ENCODE data around the gene LAMA3.
A peak's percentile ranks its signal among the peaks of the same experiment; 100 is the strongest.

The LAMA3 gene

DNA sequence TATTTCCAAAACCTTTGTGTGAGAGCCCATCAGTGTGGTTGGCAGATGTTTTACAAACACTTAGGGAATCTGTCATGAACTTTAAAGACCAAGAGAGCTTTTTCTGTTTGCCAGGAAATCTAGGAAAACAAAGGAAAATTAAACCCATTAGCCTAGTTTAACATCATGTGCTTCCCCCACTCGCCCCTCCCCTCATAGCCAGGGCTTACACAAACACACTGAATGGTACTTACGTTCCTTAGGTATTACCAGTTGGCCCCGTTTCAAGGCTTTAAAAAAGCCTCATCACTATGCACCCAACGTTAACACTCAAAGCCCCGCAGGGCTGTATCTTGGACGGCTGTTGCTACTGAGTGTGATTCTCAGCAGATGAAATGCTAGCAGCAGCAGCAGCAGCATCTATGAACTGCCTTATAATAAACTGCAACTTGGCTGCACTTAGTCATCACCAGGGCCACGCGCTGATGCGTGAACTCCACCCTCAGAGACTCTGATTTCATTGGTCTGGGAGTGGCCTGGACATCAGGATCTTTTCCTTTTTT, 305.2 kb downstream of the LAMA3 start:
- H3K9me3 ChIP-seq, result no peaks in the 10 kb centered on the region
- intact Hi-C loops (cut with DNase I; ENCODE audit: low total_unique reads), result no loop called here
- H3K4me3 ChIP-seq, result no peak overlapping the region
- TF ChIP-seq, protein P1, sequence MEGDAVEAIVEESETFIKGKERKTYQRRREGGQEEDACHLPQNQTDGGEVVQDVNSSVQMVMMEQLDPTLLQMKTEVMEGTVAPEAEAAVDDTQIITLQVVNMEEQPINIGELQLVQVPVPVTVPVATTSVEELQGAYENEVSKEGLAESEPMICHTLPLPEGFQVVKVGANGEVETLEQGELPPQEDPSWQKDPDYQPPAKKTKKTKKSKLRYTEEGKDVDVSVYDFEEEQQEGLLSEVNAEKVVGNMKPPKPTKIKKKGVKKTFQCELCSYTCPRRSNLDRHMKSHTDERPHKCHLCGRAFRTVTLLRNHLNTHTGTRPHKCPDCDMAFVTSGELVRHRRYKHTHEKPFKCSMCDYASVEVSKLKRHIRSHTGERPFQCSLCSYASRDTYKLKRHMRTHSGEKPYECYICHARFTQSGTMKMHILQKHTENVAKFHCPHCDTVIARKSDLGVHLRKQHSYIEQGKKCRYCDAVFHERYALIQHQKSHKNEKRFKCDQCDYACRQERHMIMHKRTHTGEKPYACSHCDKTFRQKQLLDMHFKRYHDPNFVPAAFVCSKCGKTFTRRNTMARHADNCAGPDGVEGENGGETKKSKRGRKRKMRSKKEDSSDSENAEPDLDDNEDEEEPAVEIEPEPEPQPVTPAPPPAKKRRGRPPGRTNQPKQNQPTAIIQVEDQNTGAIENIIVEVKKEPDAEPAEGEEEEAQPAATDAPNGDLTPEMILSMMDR (IDR thresholded peaks at IDR 0.05), result no peak
- no peaks in the 10 kb centered on the region for H3K27me3 ChIP-seq
- H3K27ac ChIP-seq, result no peak overlapping the region
- no peaks in the 10 kb centered on the region for H3K36me3 ChIP-seq
- peaks cover 0 to 10% (median 0%) of the 10 kb centered on the region in 4 donors for H3K4me1 ChIP-seq
- DNase-seq, result peak; percentile 68 to 71

DNA sequence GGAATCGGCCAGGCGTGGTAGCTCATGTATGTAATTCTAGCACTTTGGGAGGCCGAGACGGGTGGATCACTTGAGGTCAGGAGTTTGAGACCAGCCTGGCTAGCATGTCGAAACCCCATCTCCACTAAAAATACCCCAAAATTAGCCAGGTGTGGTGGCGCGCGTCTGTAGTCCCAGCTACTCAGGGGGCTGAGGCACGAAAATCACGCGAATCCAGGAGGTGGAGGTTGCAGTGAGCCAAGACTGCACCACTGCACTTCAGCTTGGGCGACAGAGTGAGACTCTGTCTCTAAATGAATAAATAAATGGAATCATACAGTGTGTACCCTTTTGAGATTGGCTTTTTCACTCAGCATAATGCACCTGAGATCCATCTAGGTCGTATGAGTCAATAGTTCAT, 305.9 kb downstream of the LAMA3 start:
- Histone ChIP-seq H3K9me3 (no peaks in the 10 kb centered on the region), H3K4me3 (no peak overlapping the region), H3K36me3 (no peaks in the 10 kb centered on the region), H3K27ac (no peak overlapping the region), H3K27me3 (no peaks in the 10 kb centered on the region), H3K4me1 (peaks cover 0 to 12% (median 0%) of the 10 kb centered on the region in 4 donors)
- intact Hi-C loops (cut with DNase I; ENCODE audit: low total_unique reads), result no loop called here
- no peak for DNase-seq
- TF ChIP-seq, protein P1 (IDR thresholded peaks at IDR 0.05), result no peak

DNA sequence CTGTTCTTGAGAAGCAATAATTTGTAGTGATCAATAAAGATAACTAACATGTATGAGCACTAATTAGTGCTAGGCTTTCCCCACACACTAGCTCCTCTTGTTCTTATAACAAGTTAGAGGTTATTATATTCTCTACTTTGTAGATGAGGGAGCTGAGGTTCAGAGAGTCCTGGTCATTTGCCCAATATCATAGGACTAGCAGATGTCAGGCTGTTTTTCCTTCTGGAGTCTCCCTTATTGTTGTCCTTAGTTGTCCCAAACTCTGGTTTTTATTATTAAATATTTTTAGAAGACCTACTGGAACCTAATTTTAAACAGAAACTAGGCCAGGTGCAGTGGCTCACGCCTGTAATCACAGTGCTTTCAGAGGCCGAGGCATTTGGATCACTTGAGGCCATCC, 308.8 kb downstream of the LAMA3 start:
- intact Hi-C loops (cut with DNase I; ENCODE audit: low total_unique reads), result no loop called here
- H3K36me3 ChIP-seq, result no peaks in the 10 kb centered on the region
- no peak for DNase-seq
- no peak overlapping the region for H3K27ac ChIP-seq
- no peaks in the 10 kb centered on the region for H3K27me3 ChIP-seq
- H3K4me3 ChIP-seq, result no peak overlapping the region
- peaks cover 0 to 12% (median 0%) of the 10 kb centered on the region in 4 donors for H3K4me1 ChIP-seq
- TF ChIP-seq, protein P1 (IDR thresholded peaks at IDR 0.05), result no peak
- H3K9me3 ChIP-seq, result no peaks in the 10 kb centered on the region

DNA sequence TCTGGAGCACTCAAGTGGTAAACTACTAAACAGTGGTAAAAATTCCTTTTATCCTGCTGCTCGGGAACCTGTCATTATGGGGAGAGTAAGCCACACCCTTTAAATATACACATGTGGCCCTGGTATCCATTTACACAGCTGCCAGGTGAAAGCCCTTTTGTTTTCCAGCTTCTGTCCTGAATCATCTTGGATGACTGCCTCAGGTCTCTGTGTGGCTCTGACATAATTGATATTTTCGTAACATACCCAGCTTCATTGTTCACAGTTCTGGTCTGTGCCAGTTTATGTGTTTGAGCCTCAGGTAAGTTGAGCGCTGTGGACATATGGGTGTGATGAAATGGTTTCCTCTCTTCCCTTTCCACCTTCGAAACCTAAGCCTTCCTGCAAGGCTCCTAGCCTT, 309.6 kb downstream of the LAMA3 start:
- TF ChIP-seq, protein P1 (IDR thresholded peaks at IDR 0.05), result no peak
- H3K4me1 ChIP-seq, result peaks cover 0 to 12% (median 0%) of the 10 kb centered on the region in 4 donors
- H3K27me3 ChIP-seq, result no peaks in the 10 kb centered on the region
- H3K4me3 ChIP-seq, result no peak overlapping the region
- no peak overlapping the region for H3K27ac ChIP-seq
- no peaks in the 10 kb centered on the region for H3K9me3 ChIP-seq
- intact Hi-C loops (cut with DNase I; ENCODE audit: low total_unique reads), result no loop called here
- DNase-seq, result no peak
- H3K36me3 ChIP-seq, result no peaks in the 10 kb centered on the region

DNA sequence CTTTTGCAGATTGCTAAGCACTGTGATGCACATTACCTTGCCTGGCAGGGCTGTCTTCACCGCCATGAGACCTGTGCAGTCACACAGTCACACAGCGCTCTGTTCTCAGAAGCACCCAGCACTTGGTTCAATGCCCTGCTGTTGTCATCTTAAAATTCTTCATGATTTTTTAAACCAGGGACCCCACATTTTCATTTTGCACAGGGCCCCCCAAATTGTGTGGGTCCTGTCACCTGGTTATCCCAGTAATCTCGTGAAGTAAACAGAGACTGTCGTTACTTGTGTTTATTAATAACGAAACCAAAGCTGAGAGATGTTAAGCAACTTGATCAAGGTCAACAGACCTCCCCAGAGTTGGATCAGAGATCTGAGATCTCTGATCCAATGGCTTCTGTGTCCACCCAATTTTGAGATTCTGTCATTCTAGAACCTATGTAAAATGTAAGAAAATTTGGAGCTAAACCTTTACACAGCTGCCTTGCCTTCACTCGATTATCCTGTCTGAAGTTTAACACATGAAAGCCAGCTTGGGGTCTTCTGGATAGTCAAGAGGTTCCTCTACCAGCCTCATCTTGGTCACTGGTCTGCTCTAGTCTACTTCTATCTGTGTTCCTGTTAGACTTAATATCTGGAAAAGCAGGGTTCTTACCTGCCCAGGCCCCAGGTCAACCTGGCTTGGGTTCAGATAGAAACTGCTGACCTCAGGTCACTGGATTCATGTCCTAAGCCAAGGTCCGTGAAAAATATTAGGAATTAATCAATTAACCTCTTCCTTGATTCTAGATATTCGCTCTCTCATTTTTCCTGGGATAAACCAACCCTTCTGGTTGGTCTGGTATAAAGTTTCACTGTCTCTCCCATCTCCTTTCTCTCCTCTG, 311.6 kb downstream of the LAMA3 start:
- H3K9me3 ChIP-seq, result no peaks in the 10 kb centered on the region
- intact Hi-C loops (cut with DNase I; ENCODE audit: low total_unique reads), result no loop called here
- no peak overlapping the region for H3K4me3 ChIP-seq
- DNase-seq, result no peak
- peaks cover 0 to 6% (median 0%) of the 10 kb centered on the region in 4 donors for H3K4me1 ChIP-seq
- H3K36me3 ChIP-seq, result no peaks in the 10 kb centered on the region
- TF ChIP-seq, protein P1 (IDR thresholded peaks at IDR 0.05), result no peak
- no peaks in the 10 kb centered on the region for H3K27me3 ChIP-seq
- no peak overlapping the region for H3K27ac ChIP-seq
